ENCODE data around the gene ZBTB16. TPM values are rescaled to one million over a fixed set of nuclear protein-coding genes. Genes with fewer than 3 reads are reported as not detected.

ZBTB16 gene
- total and polyA plus RNA-seq, 2 experiments from 2014 or later = 0.29 to 1.4 TPM

DNA sequence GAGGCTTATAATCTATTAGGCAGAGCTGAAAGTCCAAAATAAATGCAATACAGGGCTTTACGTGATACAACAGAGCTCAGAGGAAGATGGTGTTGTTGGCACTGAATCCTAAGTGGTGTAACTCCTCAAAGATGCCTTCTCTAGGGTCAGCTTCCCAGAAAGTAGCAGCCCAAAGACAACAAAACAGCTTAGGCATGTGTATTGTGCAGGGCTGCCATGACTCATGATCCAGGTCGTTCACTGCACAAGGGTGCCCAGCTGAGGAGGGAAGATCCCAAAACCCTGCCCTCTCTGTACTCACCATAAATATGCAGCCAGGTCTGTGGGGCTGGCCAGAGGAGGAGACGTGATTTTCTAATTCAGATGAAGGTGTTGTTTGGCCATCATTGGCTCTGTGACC is 177.3 kb downstream of the ZBTB16 start (continued):
- TF ChIP-seq, protein P1, sequence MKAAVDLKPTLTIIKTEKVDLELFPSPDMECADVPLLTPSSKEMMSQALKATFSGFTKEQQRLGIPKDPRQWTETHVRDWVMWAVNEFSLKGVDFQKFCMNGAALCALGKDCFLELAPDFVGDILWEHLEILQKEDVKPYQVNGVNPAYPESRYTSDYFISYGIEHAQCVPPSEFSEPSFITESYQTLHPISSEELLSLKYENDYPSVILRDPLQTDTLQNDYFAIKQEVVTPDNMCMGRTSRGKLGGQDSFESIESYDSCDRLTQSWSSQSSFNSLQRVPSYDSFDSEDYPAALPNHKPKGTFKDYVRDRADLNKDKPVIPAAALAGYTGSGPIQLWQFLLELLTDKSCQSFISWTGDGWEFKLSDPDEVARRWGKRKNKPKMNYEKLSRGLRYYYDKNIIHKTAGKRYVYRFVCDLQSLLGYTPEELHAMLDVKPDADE (IDR thresholded peaks at IDR 0.05) = no peak
- TF ChIP-seq ZNF331 (CRISPR knock-in tag; IDR thresholded peaks at IDR 0.05; ENCODE audit: low read depth) = no peak
- no peak for TF ChIP-seq EZH2phosphoT487 (IDR thresholded peaks at IDR 0.05; ENCODE audit: unreplicated experiment)

DNA sequence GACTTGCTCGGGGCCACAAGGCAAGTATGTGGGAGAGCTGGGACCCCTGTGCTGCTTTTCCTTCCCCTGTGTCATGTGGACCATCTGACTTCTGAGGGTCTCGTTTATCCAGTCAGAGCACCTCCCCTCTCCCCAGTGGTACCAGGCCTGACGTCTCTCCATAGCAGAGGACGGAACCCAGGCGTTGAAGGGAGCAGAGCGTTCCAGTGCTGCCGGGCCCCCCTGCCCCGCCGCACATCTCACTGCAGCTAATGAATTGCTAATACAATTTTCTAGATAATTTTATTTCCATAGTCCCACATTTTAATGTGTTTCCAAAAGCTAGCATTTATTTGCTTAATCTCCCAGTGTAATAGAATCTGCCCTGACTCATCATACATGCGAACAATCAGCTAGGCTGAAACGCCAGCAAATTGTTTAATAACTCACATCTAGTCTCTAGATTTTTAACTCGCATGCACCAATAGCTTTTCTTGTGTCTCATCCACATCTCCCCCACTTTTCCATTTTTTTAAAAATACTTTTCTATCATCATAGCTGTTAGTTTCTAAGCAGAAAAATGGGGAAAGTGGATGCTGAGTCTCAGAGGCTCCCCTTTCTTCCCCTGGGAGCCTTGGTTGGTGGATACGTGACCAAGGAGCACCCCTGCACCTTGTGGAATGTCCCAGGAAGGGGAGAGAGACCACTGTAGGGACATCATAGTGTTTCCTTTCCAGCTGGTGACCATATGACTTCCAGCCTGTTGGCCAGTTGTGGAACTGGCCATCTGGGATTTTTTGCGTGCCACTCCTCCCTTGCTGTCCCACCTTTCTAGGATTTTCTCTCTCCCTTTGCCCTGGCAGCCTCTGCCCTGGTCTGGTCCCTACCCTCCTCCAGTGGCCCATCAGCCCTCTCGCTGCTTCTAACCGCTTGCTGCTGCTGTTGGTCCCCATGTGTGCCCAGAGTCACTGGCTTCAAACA is 178.1 kb downstream of the ZBTB16 start:
- H3K27me3 Mint-ChIP-seq (ENCODE audit: insufficient read depth, low read depth, poor library complexity) = peaks cover 15% of the 10 kb centered on the region
- H3K4me1 ChIP-seq (ENCODE audit: insufficient read depth) = peaks cover 7% of the 10 kb centered on the region; the same call in 1 of the 2 replicates
- no peaks in the 10 kb centered on the region for H3F3A ChIP-seq (replicated peaks; ENCODE audit: low read depth)
- H3K9me2 ChIP-seq (ENCODE audit: insufficient read depth) = no peaks in the 10 kb centered on the region
- no peak overlapping the region for H3K4me3 Mint-ChIP-seq
- no peak overlapping the region for H3K4me3 ChIP-seq
- H2AFZ ChIP-seq = no peak overlapping the region
- no peaks in the 10 kb centered on the region for H3K79me2 ChIP-seq (replicated peaks; ENCODE audit: insufficient read depth)
- no peaks in the 10 kb centered on the region for H4K20me1 ChIP-seq (replicated peaks; ENCODE audit: insufficient read depth)
- no peaks in the 10 kb centered on the region for H3K27me3 ChIP-seq (ENCODE audit: insufficient read depth)
- no peak for ATAC-seq
- no peak overlapping the region for H3K4me2 ChIP-seq
- peaks cover 21% of the 10 kb centered on the region for H3K4me1 Mint-ChIP-seq
- no peaks in the 10 kb centered on the region for H3K36me3 ChIP-seq (ENCODE audit: insufficient read depth)
- no peak overlapping the region for H3K27ac ChIP-seq (ENCODE audit: low read depth)
- TF ChIP-seq EZH2 (IDR thresholded peaks at IDR 0.05; ENCODE audit: low read depth, unreplicated experiment) = no peak
- TF ChIP-seq, protein P2, sequence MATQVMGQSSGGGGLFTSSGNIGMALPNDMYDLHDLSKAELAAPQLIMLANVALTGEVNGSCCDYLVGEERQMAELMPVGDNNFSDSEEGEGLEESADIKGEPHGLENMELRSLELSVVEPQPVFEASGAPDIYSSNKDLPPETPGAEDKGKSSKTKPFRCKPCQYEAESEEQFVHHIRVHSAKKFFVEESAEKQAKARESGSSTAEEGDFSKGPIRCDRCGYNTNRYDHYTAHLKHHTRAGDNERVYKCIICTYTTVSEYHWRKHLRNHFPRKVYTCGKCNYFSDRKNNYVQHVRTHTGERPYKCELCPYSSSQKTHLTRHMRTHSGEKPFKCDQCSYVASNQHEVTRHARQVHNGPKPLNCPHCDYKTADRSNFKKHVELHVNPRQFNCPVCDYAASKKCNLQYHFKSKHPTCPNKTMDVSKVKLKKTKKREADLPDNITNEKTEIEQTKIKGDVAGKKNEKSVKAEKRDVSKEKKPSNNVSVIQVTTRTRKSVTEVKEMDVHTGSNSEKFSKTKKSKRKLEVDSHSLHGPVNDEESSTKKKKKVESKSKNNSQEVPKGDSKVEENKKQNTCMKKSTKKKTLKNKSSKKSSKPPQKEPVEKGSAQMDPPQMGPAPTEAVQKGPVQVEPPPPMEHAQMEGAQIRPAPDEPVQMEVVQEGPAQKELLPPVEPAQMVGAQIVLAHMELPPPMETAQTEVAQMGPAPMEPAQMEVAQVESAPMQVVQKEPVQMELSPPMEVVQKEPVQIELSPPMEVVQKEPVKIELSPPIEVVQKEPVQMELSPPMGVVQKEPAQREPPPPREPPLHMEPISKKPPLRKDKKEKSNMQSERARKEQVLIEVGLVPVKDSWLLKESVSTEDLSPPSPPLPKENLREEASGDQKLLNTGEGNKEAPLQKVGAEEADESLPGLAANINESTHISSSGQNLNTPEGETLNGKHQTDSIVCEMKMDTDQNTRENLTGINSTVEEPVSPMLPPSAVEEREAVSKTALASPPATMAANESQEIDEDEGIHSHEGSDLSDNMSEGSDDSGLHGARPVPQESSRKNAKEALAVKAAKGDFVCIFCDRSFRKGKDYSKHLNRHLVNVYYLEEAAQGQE (IDR thresholded peaks at IDR 0.05; ENCODE audit: unreplicated experiment) = no peak
- TF ChIP-seq, protein P3, sequence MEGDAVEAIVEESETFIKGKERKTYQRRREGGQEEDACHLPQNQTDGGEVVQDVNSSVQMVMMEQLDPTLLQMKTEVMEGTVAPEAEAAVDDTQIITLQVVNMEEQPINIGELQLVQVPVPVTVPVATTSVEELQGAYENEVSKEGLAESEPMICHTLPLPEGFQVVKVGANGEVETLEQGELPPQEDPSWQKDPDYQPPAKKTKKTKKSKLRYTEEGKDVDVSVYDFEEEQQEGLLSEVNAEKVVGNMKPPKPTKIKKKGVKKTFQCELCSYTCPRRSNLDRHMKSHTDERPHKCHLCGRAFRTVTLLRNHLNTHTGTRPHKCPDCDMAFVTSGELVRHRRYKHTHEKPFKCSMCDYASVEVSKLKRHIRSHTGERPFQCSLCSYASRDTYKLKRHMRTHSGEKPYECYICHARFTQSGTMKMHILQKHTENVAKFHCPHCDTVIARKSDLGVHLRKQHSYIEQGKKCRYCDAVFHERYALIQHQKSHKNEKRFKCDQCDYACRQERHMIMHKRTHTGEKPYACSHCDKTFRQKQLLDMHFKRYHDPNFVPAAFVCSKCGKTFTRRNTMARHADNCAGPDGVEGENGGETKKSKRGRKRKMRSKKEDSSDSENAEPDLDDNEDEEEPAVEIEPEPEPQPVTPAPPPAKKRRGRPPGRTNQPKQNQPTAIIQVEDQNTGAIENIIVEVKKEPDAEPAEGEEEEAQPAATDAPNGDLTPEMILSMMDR (conservative IDR thresholded peaks at IDR 0.05; ENCODE audit: low read depth in 2 of 2) = no peak
- TF ChIP-seq STAT1 (IDR thresholded peaks at IDR 0.05; ENCODE audit: unreplicated experiment) = no peak
- TF ChIP-seq, protein P4, sequence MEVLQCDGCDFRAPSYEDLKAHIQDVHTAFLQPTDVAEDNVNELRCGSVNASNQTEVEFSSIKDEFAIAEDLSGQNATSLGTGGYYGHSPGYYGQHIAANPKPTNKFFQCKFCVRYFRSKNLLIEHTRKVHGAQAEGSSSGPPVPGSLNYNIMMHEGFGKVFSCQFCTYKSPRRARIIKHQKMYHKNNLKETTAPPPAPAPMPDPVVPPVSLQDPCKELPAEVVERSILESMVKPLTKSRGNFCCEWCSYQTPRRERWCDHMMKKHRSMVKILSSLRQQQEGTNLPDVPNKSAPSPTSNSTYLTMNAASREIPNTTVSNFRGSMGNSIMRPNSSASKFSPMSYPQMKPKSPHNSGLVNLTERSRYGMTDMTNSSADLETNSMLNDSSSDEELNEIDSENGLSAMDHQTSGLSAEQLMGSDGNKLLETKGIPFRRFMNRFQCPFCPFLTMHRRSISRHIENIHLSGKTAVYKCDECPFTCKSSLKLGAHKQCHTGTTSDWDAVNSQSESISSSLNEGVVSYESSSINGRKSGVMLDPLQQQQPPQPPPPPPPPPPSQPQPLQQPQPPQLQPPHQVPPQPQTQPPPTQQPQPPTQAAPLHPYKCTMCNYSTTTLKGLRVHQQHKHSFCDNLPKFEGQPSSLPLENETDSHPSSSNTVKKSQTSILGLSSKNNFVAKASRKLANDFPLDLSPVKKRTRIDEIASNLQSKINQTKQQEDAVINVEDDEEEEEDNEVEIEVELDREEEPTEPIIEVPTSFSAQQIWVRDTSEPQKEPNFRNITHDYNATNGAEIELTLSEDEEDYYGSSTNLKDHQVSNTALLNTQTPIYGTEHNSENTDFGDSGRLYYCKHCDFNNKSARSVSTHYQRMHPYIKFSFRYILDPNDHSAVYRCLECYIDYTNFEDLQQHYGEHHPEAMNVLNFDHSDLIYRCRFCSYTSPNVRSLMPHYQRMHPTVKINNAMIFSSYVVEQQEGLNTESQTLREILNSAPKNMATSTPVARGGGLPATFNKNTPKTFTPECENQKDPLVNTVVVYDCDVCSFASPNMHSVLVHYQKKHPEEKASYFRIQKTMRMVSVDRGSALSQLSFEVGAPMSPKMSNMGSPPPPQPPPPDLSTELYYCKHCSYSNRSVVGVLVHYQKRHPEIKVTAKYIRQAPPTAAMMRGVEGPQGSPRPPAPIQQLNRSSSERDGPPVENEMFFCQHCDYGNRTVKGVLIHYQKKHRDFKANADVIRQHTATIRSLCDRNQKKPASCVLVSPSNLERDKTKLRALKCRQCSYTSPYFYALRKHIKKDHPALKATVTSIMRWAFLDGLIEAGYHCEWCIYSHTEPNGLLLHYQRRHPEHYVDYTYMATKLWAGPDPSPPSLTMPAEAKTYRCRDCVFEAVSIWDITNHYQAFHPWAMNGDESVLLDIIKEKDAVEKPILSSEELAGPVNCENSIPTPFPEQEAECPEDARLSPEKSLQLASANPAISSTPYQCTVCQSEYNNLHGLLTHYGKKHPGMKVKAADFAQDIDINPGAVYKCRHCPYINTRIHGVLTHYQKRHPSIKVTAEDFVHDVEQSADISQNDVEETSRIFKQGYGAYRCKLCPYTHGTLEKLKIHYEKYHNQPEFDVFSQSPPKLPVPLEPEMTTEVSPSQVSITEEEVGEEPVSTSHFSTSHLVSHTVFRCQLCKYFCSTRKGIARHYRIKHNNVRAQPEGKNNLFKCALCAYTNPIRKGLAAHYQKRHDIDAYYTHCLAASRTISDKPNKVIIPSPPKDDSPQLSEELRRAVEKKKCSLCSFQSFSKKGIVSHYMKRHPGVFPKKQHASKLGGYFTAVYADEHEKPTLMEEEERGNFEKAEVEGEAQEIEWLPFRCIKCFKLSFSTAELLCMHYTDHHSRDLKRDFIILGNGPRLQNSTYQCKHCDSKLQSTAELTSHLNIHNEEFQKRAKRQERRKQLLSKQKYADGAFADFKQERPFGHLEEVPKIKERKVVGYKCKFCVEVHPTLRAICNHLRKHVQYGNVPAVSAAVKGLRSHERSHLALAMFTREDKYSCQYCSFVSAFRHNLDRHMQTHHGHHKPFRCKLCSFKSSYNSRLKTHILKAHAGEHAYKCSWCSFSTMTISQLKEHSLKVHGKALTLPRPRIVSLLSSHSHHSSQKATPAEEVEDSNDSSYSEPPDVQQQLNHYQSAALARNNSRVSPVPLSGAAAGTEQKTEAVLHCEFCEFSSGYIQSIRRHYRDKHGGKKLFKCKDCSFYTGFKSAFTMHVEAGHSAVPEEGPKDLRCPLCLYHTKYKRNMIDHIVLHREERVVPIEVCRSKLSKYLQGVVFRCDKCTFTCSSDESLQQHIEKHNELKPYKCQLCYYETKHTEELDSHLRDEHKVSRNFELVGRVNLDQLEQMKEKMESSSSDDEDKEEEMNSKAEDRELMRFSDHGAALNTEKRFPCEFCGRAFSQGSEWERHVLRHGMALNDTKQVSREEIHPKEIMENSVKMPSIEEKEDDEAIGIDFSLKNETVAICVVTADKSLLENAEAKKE (CRISPR knock-in tag; IDR thresholded peaks at IDR 0.05) = no peak
- no peak overlapping the region for H3K27ac Mint-ChIP-seq
- no peaks in the 10 kb centered on the region for H3K9me3 Mint-ChIP-seq
- DNase-seq (ENCODE audit: low spot score) = no peak
- no peaks in the 10 kb centered on the region for H3K36me3 Mint-ChIP-seq (ENCODE audit: low read depth)

Measured in GM23338 (cell line).